ENCODE data around the gene CDA.

- TF ChIP-seq CTCF (IDR thresholded peaks at IDR 0.05) (no peak), POLR2A (IDR thresholded peaks at IDR 0.05) (no peak)
Measured at GRCh38 chr1:20601129-20601825, 12.4 kb downstream of the CDA start.

All from thyroid gland (tissue), 4 donors.